Erythroblast (primary cell): ENCODE results near the gene HELB.

Experiments
- GATA1 ChIP-seq: IDR thresholded peaks from 2 replicates; pipeline ENCODE4 v1.6.1; 2011; ENCODE audit warnings: low read depth, mild to moderate bottlenecking, control low read depth, low read length, moderate library complexity
- POLR2A ChIP-seq: IDR thresholded peaks from 2 replicates; pipeline ENCODE4 v1.6.1; 2011; ENCODE audit warnings: mild to moderate bottlenecking, low read length

DNA sequence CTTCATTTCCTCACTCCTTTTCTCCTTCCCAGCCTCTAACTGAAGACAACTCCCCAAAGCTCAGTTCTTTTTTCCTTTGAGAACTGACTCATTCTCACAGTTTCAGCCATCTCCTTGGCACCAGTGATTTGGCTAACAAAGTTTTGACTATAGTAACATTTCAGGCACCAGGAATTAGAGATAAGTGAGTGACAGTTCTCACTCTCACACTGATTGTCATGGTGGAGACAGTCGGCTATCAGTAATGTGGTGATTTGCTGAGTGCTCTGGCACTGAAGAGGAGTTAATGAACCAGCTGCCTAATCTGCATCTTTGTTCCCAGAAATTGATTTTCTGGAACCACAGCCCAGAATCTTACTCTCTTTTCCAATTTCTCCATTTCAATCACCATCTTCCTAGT is 29.5 kb downstream of the HELB start:
- TF ChIP-seq POLR2A (no peak), GATA1 (no peak)
